Activated T-cell treated with anti-CD3 and anti-CD28 coated beads, Interleukin-2, amount 50 U/mL, for 24 hours (primary cell): Measurements from ENCODE around the gene SPACA5B.
"Not testable (repeated sequence)": the region's sequence is repeated elsewhere in the genome, so short reads cannot be mapped to it uniquely, and the experiment has no call there.

Experiments used
- DNase-seq: peaks from one replicate; pipeline ENCODE4 v3.0.0-alpha.2; 2020
- H3K27ac Mint-ChIP-seq: 2 replicates; pipeline ENCODE4 v1.8.0; 2020; ENCODE audit warnings: mild to moderate bottlenecking, mixed read lengths
- H3K27me3 Mint-ChIP-seq: 2 replicates; pipeline ENCODE4 v1.8.0; 2020; ENCODE audit warnings: mixed read lengths
- H3K36me3 Mint-ChIP-seq: 2 replicates; pipeline ENCODE4 v1.8.0; 2020; ENCODE audit warnings: low read depth, mixed read lengths
- H3K4me1 Mint-ChIP-seq: 2 replicates; pipeline ENCODE4 v1.8.0; 2020; ENCODE audit warnings: low read depth, mixed read lengths
- H3K4me3 Mint-ChIP-seq: 2 replicates; pipeline ENCODE4 v1.8.0; 2020; ENCODE audit warnings: mild to moderate bottlenecking, moderate library complexity, mixed read lengths
- H3K9me3 Mint-ChIP-seq: 2 replicates; pipeline ENCODE4 v1.8.0; 2020; ENCODE audit warnings: mixed read lengths

SPACA5B gene

GRCh38 chrX:48130326-48130725 is at the start of gene SPACA5B:
Gene SPACA5B (plus strand): TSS chrX:48130626. CDS start chrX:48130688, 62 bp downstream.
- not testable (repeated sequence) for H3K27ac Mint-ChIP-seq, H3K4me1 Mint-ChIP-seq, DNase-seq, H3K4me3 Mint-ChIP-seq, H3K9me3 Mint-ChIP-seq, H3K36me3 Mint-ChIP-seq
- peaks cover 12% of the 10 kb centered on the region for H3K27me3 Mint-ChIP-seq

GRCh38 chrX:48083212-48083611 is 47.2 kb upstream of the SPACA5B start:
- Mint-ChIP-seq H3K4me1 (no peaks in the 10 kb centered on the region), H3K4me3 (no peak overlapping the region), H3K9me3 (no peaks in the 10 kb centered on the region), H3K27ac (no peak overlapping the region), H3K36me3 (no peaks in the 10 kb centered on the region), H3K27me3 (peaks cover 17% of the 10 kb centered on the region)
- peak; percentile 53 for DNase-seq

GRCh38 chrX:48083706-48084105 is 46.7 kb upstream of the SPACA5B start:
- Mint-ChIP-seq H3K4me3 (no peak overlapping the region), H3K4me1 (no peaks in the 10 kb centered on the region), H3K27ac (no peak overlapping the region), H3K27me3 (peaks cover 19% of the 10 kb centered on the region), H3K36me3 (no peaks in the 10 kb centered on the region), H3K9me3 (no peaks in the 10 kb centered on the region)
- DNase-seq, result no peak

- H3K27me3 Mint-ChIP-seq, result peaks cover 22% of the 10 kb centered on the region
- H3K4me3 Mint-ChIP-seq, result no peak overlapping the region
- H3K27ac Mint-ChIP-seq, result no peak overlapping the region
- no peaks in the 10 kb centered on the region for H3K36me3 Mint-ChIP-seq
- no peaks in the 10 kb centered on the region for H3K9me3 Mint-ChIP-seq
- no peaks in the 10 kb centered on the region for H3K4me1 Mint-ChIP-seq
- DNase-seq, result no peak
Observed at GRCh38 chrX:48086082-48086481, 44.3 kb upstream of the SPACA5B start.

- Mint-ChIP-seq H3K9me3 (no peaks in the 10 kb centered on the region), H3K4me1 (no peaks in the 10 kb centered on the region), H3K27me3 (peaks cover 23% of the 10 kb centered on the region), H3K4me3 (no peak overlapping the region), H3K27ac (no peak overlapping the region), H3K36me3 (no peaks in the 10 kb centered on the region)
- DNase-seq, result no peak
Observed at GRCh38 chrX:48090123-48090522, 40.3 kb upstream of the SPACA5B start.

- H3K9me3 Mint-ChIP-seq, H3K4me1 Mint-ChIP-seq, H3K27ac Mint-ChIP-seq, H3K36me3 Mint-ChIP-seq, H3K4me3 Mint-ChIP-seq, DNase-seq: not testable (repeated sequence)
- H3K27me3 Mint-ChIP-seq, result peaks cover 26% of the 10 kb centered on the region
Observed at GRCh38 chrX:48092558-48092957, 37.9 kb upstream of the SPACA5B start.

GRCh38 chrX:48101443-48101842 is 29.0 kb upstream of the SPACA5B start:
- H3K27me3 Mint-ChIP-seq, result peaks cover 22% of the 10 kb centered on the region
- no peaks in the 10 kb centered on the region for H3K4me1 Mint-ChIP-seq
- no peak for DNase-seq
- peaks cover 2% of the 10 kb centered on the region for H3K9me3 Mint-ChIP-seq
- H3K36me3 Mint-ChIP-seq, result no peaks in the 10 kb centered on the region
- H3K27ac Mint-ChIP-seq, result no peak overlapping the region
- no peak overlapping the region for H3K4me3 Mint-ChIP-seq

GRCh38 chrX:48102874-48103374 is 27.5 kb upstream of the SPACA5B start:
- no peaks in the 10 kb centered on the region for H3K36me3 Mint-ChIP-seq
- no peak overlapping the region for H3K27ac Mint-ChIP-seq
- no peak for DNase-seq
- no peaks in the 10 kb centered on the region for H3K4me1 Mint-ChIP-seq
- peaks cover 32% of the 10 kb centered on the region for H3K27me3 Mint-ChIP-seq
- peaks cover 2% of the 10 kb centered on the region for H3K9me3 Mint-ChIP-seq
- no peak overlapping the region for H3K4me3 Mint-ChIP-seq

- Mint-ChIP-seq H3K4me3 (no peak overlapping the region), H3K4me1 (no peaks in the 10 kb centered on the region), H3K36me3 (no peaks in the 10 kb centered on the region), H3K27me3 (peaks cover 25% of the 10 kb centered on the region), H3K9me3 (no peaks in the 10 kb centered on the region), H3K27ac (no peak overlapping the region)
- no peak for DNase-seq
Observed at GRCh38 chrX:48107717-48108116, 22.7 kb upstream of the SPACA5B start.

- peaks cover 38% of the 10 kb centered on the region for H3K27me3 Mint-ChIP-seq
- not testable (repeated sequence) for H3K4me3 Mint-ChIP-seq, H3K27ac Mint-ChIP-seq, H3K36me3 Mint-ChIP-seq, DNase-seq, H3K9me3 Mint-ChIP-seq, H3K4me1 Mint-ChIP-seq
Observed at GRCh38 chrX:48125286-48125685, 5.1 kb upstream of the SPACA5B start.

- not testable (repeated sequence) for H3K27ac Mint-ChIP-seq
Observed at GRCh38 chrX:48132308-48132844, 1.9 kb downstream of the SPACA5B start.

GRCh38 chrX:48139076-48139475 is 8.7 kb downstream of the SPACA5B start:
- H3K27me3 Mint-ChIP-seq, result not testable (repeated sequence)

More at GRCh38 chrX:48132308-48132844, 1.9 kb downstream of the SPACA5B start:
- H3K9me3 Mint-ChIP-seq, DNase-seq, H3K36me3 Mint-ChIP-seq, H3K27me3 Mint-ChIP-seq, H3K4me3 Mint-ChIP-seq, H3K4me1 Mint-ChIP-seq: not testable (repeated sequence)

GRCh38 chrX:48141810-48142508 is 11.5 kb downstream of the SPACA5B start:
- not testable (repeated sequence) for H3K27ac Mint-ChIP-seq, H3K36me3 Mint-ChIP-seq, H3K9me3 Mint-ChIP-seq, DNase-seq, H3K4me3 Mint-ChIP-seq
- peaks cover 14% of the 10 kb centered on the region for H3K4me1 Mint-ChIP-seq
- H3K27me3 Mint-ChIP-seq, result peaks cover 22% of the 10 kb centered on the region

More at GRCh38 chrX:48139076-48139475, 8.7 kb downstream of the SPACA5B start:
- peaks cover 12% of the 10 kb centered on the region for H3K4me1 Mint-ChIP-seq
- H3K36me3 Mint-ChIP-seq, H3K27ac Mint-ChIP-seq, H3K9me3 Mint-ChIP-seq, DNase-seq, H3K4me3 Mint-ChIP-seq: not testable (repeated sequence)

GRCh38 chrX:48142697-48143096 is 12.3 kb downstream of the SPACA5B start:
- DNase-seq, result peak; percentile 36
- Mint-ChIP-seq H3K4me1 (peaks cover 14% of the 10 kb centered on the region), H3K27me3 (peaks cover 24% of the 10 kb centered on the region), H3K27ac (peak overlapping the region; percentile 30)
- not testable (repeated sequence) for H3K36me3 Mint-ChIP-seq, H3K4me3 Mint-ChIP-seq, H3K9me3 Mint-ChIP-seq

GRCh38 chrX:48153769-48154168 is 23.3 kb downstream of the SPACA5B start:
- no peak overlapping the region for H3K27ac Mint-ChIP-seq
- H3K36me3 Mint-ChIP-seq, result no peaks in the 10 kb centered on the region
- no peaks in the 10 kb centered on the region for H3K4me1 Mint-ChIP-seq
- DNase-seq, result no peak
- no peaks in the 10 kb centered on the region for H3K9me3 Mint-ChIP-seq
- no peak overlapping the region for H3K4me3 Mint-ChIP-seq
- H3K27me3 Mint-ChIP-seq, result peaks cover 47% of the 10 kb centered on the region
